CD4-positive, alpha-beta T cell treated with Interleukin-17A for 4 hours (primary cell): ENCODE results near the gene NIFK.
A peak's percentile ranks its signal among the peaks of the same experiment; 100 is the strongest.
"Not testable (repeated sequence)": the region's sequence is repeated elsewhere in the genome, so short reads cannot be mapped to it uniquely, and the experiment has no call there.

ENCODE experiments used
- DNase-seq: peaks from one replicate; pipeline ENCODE4 v3.0.0-alpha.2; 2020; ENCODE audit warnings: mixed read lengths

NIFK gene

DNA sequence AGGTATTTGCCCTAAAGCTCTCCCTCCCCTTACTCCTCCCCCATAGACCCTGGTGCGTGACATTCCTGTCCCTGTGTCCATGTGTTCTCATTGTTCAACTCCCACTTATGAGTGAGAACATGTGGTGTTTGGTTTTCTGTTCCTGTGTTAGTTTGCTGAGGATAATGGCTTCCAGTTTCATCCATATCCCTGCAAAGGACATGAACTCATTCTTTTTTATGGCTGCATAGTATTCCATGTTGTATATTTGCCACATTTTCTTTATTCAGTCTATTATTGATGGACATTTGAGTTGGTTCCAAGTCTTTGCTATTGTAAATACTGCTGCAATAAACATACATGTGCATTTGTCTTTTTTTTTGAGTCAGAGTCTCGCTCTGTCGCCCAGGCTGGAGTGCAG, 46.1 kb downstream of the NIFK start:
- not testable (repeated sequence) for DNase-seq

GRCh38 chr2:121690095-121690494, 46.6 kb downstream of the NIFK start:
- DNase-seq = no peak

- DNase-seq = peak; percentile 11
Measured at GRCh38 chr2:121689356-121689755, 47.3 kb downstream of the NIFK start.

DNA sequence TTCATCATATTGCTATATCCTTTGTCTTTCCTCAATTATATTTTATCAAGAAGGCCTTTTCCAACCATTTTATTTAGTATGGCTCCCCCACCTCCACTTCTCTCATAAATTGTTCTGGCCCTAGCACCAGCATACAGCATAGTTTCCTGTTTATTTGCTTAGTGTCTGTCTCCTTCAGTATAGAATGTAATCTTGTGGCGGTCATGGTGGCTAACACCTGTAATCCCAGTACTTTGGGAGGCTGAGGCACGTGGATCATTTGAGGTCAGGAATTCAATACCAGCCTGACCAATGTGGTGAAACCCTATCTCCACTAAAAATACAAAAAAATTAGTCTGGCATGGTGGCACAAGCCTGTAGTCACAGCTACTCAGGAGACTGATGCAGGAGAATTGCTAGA, 47.9 kb downstream of the NIFK start:
- no peak for DNase-seq

- DNase-seq = no peak
Measured at GRCh38 chr2:121686902-121687301, 49.8 kb downstream of the NIFK start.

DNA sequence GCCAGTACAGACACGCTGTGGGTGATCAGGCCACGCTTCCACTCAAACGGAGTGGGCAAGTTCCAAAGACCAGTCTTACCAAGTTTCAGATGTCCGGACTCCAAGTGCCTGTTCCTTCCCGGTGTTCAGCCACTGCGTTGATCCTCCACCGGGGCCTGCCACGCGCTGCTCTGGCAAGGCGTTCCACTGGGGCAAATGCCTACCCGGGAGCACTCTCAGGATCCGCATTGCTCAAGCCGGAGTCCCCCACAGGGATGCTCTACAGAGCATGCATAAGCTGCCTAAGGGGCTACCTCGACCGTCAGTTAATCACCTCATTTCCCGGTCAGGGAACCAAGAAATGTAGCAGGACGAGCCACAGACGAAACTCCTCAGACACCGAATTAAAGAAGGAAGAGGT, 50.5 kb downstream of the NIFK start:
- DNase-seq = no peak

DNA sequence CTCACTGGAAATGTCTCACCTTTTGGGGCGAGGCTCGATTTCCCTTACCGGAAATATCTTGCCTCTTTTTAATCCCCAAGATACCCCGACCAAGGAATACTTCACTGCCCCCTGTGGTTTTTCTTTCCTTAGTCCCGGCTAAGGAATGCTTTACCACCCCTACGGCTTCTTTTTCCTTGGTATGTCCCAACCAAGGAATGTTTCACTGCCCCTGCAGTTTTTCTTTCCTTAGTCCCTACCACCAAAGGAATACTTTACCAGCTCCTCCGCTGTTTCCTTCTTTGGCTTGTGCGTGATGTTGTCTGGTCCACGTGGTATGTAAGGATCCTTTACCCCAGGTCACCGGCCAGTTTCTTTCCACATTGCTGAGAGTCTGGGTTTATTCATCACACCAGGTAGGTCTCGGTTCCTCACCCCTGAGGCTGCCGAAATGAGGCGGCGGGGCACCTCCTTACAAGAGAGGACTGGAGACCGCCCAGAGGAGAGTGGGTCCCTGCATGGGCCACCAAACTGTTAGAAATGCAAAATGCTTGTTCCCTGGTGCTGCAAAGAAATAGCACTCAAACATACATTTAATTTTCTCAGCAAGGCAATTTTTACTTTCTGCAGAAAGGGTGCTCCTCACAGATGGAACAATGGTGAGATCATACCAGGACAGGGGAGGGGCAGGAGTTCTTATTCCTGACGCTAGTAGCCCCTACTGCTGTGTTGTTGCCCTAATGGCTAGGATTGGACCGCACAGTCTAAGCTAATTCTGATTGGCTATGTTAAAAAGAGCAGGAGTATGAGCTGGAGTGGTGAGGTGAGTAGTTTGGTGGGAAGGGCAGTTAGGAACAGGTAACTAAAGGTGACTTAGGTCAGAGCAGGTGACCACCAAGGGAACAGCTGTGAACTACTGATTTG, 54.0 kb downstream of the NIFK start:
- DNase-seq = no peak

DNA sequence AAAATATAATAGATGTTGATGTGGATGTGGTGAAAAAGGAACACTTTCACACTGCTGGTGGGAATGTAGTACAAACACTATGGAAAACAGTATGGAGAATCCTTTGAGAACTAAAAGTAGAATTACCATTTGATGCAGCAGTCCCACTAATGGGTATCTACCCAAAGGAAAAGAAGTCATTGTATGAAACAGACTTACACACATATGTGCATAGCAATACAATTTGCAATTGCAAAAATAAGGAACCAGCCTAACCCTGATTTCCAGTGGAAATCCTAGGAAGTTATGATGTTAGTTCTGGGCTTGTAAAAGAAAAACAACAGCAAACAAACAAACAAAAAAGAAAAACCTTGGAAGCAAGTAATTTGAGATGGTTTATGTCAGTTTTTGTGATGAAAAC, 58.8 kb downstream of the NIFK start:
- DNase-seq = no peak
